GM21360 (cell line): Measurements from ENCODE around the gene CFAP58.
A peak's percentile ranks its signal among the peaks of the same experiment; 100 is the strongest.

ENCODE experiments used
- ATAC-seq: cut with Tn5 transposase; IDR thresholded peaks from one replicate; pipeline ENCODE4 v1.9.1; 2021; ENCODE audit warnings: mild to moderate bottlenecking, moderate library complexity; ENCODE audit not compliant: unreplicated experiment

CFAP58 gene

DNA sequence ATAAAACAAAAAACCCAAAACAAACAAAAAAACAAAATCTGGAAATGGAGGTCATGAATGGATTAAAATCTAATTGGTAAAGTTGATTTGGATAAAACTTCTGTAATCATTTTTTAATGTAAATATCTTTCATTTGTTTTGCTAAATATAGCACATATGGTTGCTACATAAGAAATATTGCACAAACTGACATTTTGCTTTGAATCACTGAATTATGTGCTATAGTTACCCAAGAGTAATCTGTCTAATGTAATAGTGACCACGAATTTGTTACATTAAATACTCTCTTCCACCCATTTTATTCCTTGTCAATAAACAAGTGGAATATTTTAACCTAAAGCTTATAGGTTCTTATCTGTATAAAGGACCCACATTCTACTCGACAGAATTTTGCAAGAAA, 6.2 kb downstream of the CFAP58 start:
- no peak for ATAC-seq

DNA sequence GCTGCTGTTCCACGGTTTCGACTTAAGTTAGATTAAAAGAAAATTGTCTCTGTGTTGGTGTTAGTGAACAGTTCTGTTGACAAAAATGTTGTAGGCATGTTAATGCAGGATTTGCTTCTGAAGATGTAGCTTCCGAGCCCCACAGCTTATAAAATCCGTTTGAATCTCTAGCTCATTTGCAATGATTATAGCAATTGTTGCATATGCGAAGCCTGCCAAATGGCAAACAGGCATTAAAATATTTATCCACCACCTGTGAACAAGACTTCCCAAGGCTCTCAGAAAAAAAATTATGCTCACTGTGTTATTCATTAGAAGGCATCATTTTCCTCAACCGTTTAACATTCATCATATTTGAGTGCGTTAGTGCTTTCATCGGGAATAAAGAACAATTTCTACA, 14.3 kb downstream of the CFAP58 start:
- no peak for ATAC-seq

DNA sequence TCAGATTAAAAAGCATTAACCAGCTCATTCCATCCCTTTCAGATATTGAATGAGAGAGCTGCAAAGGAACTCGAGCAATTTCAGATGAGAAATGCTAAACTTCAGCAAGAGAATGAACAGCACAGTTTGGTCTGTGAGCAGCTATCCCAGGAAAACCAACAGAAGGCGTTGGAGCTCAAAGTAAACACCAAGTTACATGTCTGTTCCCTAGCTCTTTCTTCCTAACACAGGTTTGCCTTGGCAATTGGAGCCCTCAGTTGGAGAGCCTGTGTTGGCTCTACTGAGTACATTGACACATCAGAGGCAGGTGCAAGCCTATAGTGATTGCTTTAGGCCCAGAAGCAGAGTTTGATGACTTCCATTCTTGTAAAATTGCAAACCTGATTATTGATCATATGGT, 14.7 kb downstream of the CFAP58 start:
- no peak for ATAC-seq

DNA sequence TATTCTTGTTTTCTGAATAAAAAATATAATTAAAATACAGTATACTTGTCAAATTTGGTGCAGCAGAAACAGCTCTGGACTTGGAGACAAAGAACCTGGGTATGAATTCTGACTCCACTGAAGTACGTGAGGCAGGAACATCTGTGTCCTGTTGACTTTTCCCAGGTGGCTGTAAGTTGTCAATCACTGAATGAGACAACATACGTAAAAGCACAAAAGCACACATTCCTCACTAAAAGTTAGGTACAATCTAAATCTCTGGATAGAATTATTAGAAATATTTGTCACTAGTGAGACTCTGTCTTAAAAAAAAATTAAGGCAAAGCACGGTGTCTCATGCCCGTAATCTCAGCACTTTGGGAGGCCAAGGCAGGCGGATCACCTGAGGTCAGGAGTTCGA, 18.1 kb downstream of the CFAP58 start:
- ATAC-seq: no peak

DNA sequence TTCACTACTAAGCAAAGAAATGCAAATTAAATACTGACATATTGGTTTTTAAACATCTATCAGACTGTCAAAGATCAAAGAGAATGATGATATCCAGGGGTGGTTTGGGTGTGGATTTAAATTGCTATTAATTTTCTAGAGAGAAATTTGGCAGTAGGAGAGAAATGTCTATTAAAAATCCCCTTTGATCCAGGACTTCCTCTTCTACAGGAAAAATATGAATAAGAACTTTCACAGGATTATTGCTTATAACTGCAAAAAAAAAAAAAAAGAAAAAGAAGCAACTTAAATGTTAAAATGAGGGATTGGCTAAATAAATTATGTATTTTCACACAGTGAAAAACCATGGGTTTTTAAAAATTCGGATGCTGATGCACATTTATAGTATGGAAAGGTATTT, 21.0 kb downstream of the CFAP58 start:
- no peak for ATAC-seq

DNA sequence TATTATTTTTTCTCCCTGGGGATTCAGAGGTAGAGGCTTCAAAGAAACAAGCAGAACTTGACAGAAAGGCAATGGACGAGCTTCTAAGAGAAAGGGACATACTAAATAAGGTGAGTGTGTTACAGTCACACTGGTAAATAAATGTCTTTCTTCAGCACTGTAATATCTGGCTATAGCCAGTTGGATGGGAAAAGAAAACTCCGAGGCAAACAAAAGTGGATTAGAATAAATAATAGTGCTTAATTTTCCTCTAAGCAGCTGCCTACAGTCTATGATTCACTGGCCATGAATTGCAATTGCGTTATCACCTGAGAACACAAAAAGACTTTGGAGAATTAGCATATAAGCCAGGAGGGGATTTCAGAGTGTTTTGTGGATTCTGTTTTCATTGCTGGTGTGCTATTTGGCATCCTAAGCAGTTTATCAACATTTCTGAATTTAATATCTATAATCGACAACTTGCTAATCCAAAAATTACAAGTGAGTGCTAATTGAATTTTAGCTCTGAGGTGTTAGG, 23.2 kb downstream of the CFAP58 start:
- ATAC-seq: no peak

DNA sequence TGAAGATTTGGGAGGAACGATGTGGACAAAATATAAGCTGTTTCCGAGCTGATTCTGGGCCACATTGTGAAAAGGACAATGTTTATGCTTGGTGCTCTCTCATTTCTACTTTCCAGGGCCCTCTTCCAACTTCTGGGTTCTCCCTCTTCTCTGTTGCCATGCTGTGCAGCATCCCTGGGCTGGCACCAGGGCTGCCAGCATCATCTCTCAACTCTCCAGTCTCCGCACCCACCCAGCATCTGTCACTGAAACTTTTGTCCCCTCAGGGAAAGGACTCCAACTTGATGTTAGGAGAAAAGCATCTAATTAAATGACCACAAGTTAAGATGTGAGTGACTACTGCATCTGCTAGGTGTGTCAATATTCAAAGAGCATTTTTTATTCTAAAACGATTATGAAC, 26.7 kb downstream of the CFAP58 start:
- ATAC-seq: no peak

DNA sequence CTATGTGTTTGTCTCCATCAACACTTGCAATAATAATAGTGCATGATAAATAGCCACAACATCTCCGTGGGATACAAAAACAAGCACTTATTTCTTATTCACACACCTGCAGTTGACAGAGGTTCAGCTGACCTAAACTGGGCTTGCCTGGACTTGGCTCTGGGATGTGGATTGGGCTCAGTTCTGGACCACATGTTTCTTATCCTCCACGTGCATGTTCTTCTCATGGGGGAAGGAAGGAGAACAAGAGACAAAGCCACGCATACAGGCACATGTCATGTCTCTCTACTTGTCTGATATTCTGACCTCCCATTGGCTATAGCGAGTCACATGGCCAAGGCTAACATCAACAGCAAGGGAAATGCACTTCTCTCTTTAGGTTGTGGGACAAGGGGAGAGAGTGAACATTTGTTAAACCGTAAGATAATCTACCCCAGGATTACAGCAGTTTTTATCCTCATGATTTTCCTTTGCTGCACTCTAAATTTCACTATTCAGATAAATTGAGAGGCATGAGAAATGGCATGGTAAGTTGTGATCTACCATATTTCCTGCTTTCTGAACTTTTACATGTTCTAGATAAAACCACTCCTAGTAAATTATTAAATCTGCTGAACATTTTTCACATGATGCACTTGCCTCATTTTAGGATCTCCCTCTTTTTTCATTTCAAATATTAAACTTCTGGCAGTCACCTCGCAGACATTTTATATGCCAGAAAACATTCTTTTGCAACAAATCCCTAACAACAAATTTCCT, 33.7 kb downstream of the CFAP58 start:
- ATAC-seq: no peak

DNA sequence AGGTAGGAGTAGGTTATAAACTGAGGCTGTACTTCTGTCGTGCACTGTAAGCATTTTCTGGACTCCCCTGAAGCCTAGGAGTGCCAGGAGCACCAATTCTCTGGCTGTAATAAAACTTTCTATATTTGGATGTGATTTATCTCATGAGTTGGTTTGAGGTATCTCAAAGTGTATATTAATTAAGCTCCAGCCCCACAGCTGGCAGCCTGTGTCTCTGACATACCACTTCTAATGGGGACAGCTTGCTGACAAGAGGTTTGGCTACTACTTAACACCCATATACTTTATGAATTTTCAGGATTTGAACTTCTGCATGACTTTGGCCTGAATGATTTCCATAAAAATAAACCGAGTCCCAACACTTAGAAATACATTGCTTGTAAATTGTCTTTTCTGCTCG, 35.2 kb downstream of the CFAP58 start:
- no peak for ATAC-seq

DNA sequence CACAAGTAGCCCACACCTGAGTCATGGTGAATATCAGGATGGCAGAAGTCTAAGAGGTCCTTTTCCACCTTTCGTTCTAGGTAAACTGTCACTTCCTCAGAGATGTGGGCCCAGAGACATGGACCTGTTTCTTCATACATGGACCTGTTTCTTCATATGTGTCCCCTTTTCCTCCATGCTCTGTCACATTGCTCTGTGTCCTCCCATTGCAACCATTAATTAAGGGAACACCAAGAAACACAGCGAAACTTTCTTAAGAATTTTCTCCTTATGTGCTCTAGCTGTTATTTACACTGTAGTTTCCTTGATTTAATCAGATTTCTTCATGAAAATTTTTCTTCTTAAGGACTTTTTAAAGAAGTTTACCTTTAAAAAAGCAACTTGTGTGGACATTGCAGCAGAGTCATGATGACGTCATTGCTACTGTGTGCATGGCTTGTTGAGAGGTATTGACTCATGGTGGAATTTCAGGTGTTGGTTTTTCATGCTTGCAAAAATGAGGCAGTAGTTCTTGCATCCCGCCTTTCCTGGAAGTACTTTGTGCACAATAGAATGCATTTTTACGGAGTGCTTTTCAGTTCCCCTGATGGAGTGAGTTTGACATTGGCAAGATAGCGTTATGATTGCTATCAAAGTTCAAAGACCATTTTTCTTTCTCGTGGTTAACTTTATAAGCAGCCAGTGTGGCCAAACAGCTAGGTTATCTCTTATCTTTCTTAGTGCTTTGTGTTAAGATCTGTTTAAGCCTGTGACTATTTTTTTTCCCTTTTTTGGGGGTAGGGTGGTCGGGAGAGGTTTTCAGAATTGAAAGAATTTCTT, 37.7 kb downstream of the CFAP58 start:
- ATAC-seq: no peak

DNA sequence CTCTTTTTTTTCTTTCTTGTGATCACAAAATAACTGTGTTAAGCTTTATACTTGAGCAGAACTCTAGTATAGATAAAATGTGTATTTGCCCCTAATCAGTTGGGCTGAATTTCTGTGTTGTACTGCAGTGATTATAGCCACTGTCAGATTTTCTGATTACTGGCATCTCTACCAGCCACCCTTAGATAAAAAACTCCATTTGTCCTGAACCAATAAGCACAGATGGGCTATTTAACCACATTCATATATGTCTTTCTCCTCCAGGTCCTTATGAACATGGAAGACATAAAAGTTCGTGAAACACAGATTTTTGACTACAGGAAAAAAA, 38.3 kb downstream of the CFAP58 start:
- ATAC-seq: no peak

DNA sequence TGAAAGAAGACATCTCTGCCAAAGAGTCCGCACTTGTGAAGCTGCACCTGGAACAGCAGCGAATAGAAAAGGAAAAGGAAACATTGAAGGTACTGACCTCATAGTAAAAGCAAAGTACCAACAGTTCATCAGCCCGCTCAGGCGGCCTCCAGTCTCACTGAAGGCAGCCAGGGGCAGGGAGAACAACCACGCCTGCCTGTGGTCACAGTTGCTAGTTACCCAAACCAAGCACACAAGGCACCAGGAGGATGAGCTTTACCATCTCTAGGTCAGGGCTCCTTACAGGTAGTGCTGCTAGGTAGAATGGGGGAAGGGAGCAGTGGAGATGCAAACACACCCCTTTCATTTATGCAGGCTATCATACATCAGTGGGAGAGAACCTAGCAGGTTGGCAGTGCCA, 39.8 kb downstream of the CFAP58 start:
- ATAC-seq: no peak

DNA sequence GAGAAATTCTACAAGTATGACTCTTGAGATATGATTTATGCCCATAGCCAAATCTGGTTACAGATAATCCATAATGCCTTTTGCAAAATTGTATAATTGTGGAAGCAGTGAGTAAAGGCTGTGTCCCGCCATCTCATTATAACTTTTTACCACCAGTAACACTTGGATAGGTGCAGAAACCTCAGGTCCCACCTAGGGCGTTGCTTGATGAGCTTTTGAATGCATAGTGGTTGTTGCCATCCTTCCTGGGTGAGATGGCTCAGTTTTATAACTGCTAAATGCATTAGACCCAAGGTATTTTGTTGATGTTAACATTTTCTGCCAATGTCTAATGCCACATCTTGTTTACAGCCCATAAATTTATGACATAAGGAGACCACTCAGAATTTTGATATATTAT, 42.9 kb downstream of the CFAP58 start:
- no peak for ATAC-seq

DNA sequence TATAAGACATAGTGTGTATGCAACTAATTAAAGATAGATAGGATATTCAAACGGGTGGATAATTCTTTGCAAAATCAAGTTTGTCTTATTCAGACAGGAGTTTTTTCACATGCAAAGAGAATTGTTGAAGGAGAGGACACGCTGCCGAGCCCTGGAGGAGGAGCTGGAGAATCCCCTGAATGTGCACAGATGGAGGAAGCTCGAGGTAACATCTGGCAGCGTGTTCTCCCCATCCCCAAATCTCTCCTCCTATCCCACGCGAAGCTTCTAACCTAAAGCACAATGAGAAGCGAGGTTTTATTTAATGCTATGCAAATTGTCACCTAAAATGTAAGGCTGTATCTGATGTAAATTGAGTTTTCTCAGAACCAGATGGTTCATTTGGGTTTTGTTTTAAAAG, 50.0 kb downstream of the CFAP58 start:
- ATAC-seq: no peak

DNA sequence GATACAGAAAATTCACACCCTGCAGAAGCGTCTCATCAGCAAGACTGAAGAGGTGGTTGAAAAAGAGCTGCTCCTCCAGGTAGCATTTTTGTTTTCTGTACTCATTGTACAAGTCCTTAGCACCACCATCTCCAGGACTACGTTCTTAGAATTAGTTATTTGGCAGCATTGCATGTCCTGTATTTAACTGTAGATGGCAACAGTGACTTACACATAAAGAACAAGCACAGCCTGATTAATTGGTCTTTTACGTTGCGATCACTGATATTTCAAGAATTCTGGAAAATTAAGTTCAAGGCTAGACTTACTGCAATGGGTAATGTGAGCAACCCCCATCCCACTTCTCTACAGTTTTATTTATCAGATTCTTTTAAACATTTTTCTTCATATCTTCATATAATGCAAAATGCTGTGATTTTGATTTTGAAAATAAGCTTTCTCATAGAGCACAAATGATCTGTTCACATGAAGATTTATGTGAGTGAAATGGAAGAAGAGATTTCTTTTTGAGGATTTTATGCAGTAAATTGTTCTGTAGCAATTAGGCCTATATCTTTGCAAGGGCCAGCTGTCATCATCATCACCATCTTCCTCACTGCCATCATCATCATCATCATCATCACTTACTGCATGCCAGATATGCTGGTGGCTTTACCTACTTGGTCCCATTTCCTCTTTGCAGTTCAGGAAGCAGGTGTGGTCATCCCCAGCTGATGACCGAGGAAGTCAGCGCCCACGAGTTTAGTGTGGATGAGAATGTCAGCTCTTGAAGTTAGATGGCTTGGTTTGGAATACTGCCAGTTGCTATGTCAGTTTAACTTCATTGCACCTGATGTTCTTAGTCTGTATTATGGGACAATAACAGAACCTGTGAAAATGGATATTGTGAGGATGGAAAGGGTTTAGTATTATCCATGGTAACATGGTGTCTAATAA, 53.4 kb downstream of the CFAP58 start:
- ATAC-seq: no peak

DNA sequence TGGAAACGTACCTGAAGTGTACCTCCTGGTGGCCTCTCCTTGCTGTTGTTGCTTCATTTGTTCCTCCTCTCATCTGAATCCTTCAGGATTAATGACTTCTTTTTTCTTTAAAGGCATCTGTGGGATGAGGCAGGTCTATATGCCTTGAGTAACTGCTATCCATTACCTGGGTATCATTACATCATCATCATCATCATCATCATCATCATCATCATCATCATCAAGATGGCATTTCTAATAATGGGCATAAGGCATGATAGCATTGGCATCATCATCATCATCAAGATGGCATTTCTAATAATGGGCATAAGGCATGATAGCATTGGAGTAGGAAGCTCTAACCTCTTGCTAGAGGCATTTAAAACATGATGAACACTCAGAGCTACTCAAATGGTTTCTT, 59.9 kb downstream of the CFAP58 start:
- ATAC-seq: no peak

DNA sequence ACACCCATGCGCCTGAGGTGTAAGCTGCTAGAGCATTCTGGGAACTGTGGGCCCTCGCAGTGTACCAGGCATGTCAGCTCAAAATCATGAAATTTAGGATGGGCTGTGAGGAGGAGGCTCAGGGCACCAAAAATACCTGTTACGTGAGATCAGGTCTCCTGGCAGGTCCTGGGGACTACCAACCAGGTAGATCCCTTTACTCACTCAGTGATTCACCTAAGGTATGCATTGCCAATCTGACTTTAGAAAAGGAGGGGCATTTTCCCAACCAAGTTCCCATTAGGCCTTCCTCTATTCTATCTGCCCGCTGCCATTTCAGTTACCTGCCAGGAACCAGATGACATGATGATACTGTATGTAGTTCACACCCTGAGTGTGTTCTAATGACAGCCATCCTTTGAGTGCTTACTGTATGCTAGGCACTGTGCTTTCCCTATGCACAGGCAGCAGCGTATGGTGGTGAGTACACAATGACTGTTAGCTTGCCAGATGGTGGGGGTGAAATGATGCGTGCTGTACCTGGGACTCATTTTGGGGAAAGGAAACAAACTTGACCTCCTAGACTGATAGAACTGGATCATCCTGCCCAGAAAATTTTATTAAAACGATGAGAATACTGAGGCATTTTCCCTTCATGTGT, 62.0 kb downstream of the CFAP58 start:
- no peak for ATAC-seq

DNA sequence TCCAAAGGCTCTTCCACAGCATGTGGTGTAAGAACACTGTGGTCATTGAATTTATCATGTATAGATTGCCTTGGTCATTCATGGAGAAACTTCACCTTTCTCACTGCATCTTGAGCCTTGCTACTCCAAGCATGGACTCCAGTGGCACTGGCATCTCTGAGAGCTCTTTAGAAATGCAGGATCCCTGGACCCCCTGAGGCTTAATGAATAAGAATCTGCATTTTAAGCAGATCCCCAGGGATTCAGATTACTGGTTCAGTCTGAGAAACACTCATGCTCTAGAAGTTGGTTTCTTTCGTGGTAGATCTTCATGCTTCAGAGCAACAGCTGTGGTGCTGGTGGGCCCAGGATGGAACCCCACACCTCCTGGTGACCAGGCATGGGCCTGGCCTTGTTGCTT, 63.2 kb downstream of the CFAP58 start:
- no peak for ATAC-seq

DNA sequence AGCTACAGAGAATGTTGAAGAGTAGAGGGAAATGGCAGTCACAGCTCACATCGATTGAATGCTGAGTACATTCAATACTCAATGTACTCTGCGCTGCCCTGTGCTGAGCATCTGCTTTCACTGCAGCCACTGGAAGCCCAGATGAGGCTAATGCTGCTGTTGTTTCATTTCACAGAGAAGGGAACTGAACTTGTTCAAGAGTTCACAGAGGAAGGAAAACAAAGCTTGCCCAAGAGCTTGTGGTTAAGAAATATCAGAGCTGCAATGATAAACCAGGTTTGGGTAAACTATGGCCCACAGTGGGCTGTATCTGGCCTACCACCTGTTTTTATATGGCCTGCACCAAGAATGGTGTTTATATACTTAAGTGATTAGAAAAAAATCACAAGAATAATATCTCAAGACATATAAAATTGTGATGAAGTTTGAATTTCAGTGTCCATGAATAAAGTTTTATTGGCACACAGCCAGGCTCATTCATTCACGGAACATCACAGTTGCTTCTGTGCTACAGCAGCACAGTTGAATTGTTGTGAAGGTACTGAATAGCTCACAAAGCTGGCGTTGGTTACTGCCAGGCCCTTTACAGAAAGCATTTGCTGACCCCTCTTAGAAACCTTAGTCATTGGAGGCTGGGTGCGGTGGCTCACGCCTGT, 64.1 kb downstream of the CFAP58 start:
- no peak for ATAC-seq

DNA sequence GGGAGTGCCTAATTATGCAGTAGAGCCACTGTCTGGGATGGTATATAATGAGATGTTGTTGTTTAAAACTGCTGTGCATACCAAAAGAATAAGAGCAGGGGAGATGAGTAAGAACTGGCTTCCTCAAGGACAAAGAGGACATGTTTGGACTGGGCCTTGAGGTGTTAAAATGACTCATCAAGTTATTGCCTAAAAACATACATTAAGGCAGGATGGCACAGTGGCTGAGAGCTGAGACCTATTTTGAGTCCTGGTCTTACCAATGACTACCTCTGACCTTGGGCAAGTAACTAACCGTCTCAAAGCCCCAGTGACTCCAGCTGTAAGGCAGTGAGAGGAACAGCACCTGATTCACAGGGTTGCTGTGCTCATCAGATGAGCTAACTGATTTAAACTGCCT, 71.1 kb downstream of the CFAP58 start:
- ATAC-seq: peak; percentile 91
